NOMO-1 treated with DMSO at 0.1 percent for 48 hours (cell line): ENCODE data around the gene HMGCS2.
"Not testable (repeated sequence)": the region's sequence is repeated elsewhere in the genome, so short reads cannot be mapped to it uniquely, and the experiment has no call there.

Source experiments
- DNase-seq: peaks from one replicate; lab custom pipeline; 2025; ENCODE audit not compliant: unreplicated experiment; lab: John Stamatoyannopoulos, UW

The HMGCS2 gene

DNA sequence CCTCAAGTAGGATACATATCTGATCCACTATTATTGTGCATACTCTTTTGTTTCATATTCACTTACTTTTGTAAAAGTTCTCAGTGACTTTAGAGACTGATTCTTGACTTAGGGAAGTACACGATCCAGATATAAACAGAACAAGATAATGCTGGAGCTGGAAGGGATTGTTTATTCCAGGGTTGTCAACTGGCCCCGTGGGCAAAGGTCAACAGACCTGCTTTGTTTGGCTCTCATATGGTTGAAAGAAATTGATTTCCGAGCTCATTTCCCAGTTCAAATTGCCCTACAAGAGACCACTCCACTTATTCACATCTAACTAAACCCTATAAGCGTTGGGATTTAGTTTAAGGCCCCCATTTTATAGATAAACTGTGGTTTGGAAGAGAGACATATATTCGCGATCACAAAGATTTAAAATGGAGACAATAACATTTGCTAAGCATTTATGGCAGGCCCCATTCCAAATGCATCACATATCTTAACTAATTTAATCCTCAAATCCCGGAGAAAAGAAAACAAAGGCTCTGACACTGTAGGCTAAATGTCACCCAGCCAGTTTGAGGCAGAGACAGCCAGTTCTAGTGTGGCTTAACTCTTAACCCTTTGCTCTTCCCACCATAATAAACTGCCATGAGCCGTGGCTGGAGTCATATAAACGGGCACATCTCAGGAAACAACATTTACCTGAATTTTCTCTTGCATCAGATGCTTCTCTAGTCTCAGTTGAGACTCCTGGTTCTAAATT lies 21.9 kb upstream of the HMGCS2 start:
- DNase-seq = no peak

DNA sequence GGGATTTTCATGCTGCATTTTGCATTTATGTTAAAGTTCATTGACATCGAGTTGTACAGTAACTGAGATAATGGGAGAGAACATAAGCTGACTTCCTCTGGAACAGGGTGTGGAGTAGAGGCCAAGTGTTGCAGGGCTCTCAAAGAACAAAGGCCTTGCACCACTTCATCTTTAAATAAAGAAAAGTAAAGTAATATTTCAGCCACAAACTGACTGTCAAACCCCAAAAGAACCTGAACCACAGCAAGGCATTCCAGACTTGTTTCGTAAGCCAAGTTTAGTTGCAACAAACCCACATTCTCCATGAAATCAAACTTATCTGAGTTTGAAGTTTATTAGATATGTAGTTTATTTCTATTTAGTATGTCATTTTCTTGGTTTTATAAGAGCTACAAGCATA lies 19.1 kb upstream of the HMGCS2 start:
- DNase-seq = peak; percentile 75

DNA sequence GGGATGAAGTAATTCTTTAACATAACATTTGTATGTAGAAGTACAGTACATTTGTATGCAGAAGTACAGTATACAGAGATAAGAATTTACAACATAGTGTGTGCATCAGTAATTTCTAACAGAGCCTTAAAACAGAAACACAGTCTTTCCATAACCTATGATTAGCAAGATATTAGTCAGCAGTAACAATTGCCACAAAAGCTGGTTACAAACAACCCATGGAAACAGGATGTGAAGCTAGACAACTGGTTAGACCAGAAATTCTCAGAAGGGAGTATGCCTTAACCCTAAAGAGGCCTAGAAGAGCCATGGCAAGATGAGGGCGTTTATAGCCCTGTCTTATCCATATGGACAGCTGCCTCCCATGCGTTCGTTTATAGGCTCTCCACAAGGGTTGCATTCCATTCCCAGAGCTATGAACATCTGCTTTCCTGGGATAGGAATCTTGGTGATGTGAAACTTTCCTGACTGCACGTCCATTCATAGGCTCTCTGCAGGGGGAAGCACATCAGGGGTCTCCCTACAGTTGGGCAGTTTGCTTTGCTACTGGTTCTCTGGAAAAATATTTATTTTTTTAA lies 17.9 kb upstream of the HMGCS2 start:
- peak; percentile 11 for DNase-seq

- DNase-seq = not testable (repeated sequence)
These were observed 17.3 kb upstream of the HMGCS2 start for GRCh38 chr1:119786046-119786445.

DNA sequence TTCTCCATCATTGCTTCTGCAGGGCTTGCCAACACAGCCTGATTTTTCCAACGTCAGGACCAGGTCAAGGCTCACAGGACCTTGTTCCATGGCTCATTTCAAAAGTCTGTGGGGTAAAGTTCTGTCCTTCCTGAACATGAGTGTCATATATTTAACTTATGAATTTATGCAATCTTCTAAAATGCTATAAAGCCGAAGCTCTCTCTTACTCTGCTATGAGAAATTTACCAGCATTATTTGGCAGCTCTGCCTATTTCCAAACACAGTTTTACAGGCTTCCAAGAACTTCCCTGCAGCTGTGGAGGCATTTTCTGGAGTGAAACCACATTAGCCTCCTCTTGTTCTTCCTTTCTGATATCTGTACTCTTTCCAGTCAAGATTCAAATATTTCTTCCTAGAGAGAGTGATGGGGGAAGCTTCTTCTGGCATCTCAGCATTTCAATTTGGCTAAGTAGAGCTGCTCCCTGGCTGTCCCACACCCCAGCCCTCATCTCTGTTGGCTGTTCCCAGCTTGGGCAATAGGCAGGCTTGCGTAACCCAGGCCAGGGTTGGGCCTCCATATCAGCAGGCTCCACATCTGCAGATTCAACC lies 15.6 kb upstream of the HMGCS2 start:
- peak; percentile 35 for DNase-seq

GRCh38 chr1:119783354-119784185 lies 14.9 kb upstream of the HMGCS2 start:
- DNase-seq = peak; percentile 50

- DNase-seq = peak; percentile 15
These were observed 14.1 kb upstream of the HMGCS2 start for GRCh38 chr1:119782631-119783325.

DNA sequence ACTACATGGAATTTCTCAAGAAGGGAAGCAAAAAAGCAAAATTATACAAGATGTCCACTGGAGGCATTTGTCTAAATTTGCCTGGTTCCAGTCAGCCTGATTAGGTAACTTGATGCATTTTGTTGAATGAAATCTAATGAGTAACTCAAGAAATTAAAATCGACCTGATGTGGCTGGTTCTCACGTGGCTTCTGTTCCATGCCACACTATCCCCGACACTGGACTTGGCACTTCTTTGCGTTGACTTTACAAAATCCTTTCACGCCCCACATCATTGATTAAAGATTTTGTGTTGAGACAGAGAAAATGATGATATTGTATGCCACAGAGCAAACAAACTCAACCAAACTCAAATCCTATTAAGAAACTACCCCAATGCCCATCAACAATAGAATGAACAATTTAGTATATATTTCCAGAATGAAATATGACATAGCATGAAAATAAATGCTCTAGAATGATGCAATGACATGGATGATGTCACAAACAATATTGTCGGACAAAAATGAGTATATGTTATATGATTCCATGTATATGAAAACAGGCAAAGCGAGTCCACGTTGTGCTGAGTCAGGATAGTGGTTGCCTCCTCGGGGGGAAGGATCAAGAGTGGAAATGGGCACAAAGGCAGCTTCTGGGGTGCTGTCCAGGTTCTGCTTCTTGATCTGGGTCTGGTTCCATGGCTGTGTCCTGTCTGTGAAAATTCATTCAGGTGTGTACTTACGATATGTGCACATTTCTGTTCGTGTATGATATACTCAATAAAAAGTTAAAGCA lies 12.9 kb upstream of the HMGCS2 start:
- no peak for DNase-seq

DNA sequence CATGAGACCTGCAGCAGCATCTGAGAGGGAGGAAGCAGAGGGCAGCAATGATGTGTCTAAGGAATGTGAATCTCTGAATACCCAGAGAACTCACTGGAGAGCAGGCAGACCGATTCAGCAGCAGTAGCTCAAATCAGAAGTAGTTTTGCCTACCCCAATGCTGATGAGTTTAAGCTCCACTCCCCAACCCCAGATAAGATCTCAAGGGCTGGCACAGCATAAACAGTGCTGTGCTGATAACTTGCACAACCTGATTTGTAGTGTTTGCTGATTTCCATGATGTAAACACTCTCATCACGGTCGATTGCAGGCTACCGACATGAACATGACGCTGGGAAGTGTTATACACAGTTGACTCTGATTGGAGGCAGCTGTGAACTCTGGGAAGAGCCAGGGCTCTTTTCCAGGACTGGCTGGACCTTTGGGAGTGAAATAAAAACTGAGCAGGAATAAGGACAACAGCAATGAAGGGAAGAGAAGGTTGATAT lies 11.2 kb upstream of the HMGCS2 start:
- DNase-seq = no peak

- no peak for DNase-seq
These were observed 10.3 kb upstream of the HMGCS2 start for GRCh38 chr1:119778886-119779560.

- no peak for DNase-seq
These were observed 9.7 kb upstream of the HMGCS2 start for GRCh38 chr1:119778359-119778758.

DNA sequence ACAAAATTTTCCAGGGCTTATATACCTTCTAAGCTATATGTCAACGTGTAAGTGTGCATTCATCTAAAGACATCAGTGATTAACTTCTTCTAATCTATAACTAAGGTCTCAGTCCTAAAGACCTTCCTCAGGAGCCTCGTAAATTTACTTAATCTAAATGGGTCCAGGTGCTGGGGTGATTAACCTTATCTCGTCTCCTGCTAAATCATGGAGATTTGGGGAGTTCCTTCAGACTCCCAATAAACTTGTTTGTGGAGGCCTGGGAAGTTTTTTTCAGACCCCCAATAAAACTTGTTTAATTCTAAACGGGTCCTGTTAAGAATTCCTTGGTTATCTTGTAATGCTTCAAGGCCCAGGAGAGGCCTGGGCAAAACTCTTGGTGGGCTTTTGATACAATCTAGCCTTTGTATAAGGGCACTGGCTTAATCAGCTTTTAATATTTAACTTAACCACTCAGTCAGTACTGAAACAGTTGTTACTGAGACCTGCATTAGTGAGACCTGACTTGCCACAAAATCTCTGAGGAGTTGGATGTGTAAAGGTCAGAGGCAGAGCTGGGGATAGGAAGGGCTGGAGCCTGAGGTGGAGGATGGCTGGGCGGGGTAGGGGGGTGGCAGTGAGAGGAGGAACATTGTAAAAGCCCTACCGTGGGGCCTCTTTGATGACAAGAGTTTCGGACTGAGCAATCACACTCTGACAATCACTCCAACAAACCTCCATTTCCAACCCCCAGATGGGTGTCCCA lies 6.2 kb upstream of the HMGCS2 start:
- no peak for DNase-seq

DNA sequence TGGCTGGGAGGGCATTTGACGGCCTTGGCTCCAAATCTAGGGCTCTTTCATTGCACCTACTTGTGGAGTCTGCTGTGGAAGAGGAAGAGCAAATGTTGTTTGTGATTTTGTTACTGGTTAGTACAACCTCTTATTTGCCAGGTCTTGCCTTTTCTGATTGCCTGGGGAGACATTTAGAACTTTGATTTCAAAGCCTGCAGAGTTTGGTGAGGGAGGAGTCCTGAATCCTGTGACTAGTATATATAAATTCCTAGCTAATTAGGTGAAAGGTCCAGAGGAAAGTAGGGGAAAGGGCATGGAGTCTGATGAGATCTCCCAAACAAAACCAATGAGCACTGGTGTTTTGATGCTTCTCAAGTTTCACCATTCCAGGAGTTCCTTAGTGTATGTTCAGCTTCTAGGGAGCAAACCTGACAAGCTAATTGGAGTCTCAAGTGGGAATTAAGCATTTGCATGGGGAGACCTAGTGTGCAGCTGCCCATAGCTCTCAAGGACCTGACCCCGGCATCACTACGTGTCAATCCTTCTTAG lies 5.1 kb upstream of the HMGCS2 start:
- no peak for DNase-seq

GRCh38 chr1:119772298-119772697 lies 3.6 kb upstream of the HMGCS2 start:
- no peak for DNase-seq

GRCh38 chr1:119771770-119772169 lies 3.1 kb upstream of the HMGCS2 start:
- no peak for DNase-seq

DNA sequence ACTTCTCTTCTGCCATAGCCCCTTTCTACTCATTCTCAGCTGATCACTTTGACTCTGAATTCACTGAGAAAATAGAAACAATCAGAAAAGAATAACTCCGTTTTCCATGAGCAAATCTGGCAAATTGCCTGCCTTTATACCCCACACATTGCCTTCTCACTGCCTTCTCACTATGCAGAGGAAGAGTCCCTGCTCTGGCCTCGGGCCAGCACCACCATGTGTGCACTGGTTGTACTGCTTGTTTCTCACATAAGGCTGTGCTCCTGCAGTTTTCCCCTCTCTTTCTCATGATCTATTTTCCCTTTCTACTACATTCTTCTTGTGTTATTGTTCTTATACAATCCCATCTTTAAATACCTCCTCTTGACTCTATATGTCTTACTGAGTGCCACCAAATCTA lies 2.3 kb upstream of the HMGCS2 start:
- no peak for DNase-seq

- no peak for DNase-seq
These were observed 1.2 kb downstream of the HMGCS2 start for GRCh38 chr1:119767486-119767885.

DNA sequence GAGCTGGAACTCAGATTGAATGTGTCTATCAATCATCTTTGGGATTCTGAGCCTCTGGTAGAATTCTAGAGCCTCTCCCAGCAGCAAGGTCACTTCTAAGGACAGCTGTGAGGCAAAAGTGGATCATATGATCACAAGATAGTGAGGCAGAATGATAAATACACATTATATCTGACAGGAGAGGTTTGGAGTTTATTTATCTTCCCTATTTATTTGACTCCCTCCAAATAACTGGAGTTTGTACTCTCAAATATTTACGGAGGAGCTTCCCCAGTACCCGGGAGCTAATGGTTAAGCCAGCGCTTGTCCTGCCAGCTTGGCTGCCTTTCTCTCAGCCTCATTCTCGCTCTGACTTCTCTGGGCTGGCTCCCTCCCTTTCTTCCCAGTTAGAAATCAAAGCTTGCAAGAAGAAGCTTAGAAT lies 2.3 kb downstream of the HMGCS2 start:
- no peak for DNase-seq

DNA sequence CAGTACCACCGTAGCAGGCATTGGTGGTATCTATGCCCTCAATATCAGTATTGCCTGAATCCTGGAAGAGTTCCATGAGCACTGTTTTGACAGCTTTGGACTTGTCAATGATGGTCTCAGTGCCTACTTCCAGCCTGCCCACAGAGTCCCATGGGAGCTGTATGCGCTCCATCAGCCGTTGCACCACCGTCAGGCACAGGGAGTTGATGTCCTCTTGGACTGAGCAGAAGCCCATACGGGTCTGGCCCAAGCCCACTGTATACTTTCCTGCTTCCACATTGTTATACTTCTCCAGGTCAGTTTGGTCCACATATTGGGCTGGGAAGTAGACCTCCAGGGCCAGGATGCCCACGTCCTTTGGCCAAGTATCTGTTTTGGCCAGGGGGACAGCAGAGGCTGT lies 4.5 kb downstream of the HMGCS2 start:
- no peak for DNase-seq
